ENCODE data around the gene PTPN14.

GRCh38 chr1:214503553-214503952 lies 47.8 kb downstream of the PTPN14 start:
- no peak for TF ChIP-seq CTCF (IDR thresholded peaks at IDR 0.05)
- TF ChIP-seq POLR2AphosphoS5 (IDR thresholded peaks at IDR 0.05) = no peak
- TF ChIP-seq POLR2A (IDR thresholded peaks at IDR 0.05) = no peak
- no peak for TF ChIP-seq EP300 (IDR thresholded peaks at IDR 0.05; ENCODE audit: low read depth)

All from transverse colon (tissue), 4 donors.